IPS-15b (cell line): ENCODE data around the gene DAO.

Experiments
- H3K27me3 ChIP-seq: one replicate; pipeline ENCODE4 v1.6.1; 2013; ENCODE audit warnings: low read length; ENCODE audit not compliant: control insufficient read depth, insufficient read depth
- H3K36me3 ChIP-seq: one replicate; pipeline ENCODE4 v1.6.1; 2013; ENCODE audit warnings: low read length; ENCODE audit not compliant: control insufficient read depth, insufficient read depth
- H3K4me1 ChIP-seq: one replicate; pipeline ENCODE4 v1.6.1; 2013; ENCODE audit warnings: mild to moderate bottlenecking, low read length; ENCODE audit not compliant: control insufficient read depth, insufficient read depth
- H3K4me3 ChIP-seq: one replicate; pipeline ENCODE4 v1.5.1; 2013; ENCODE audit warnings: low read depth, low read length
- H3K9ac ChIP-seq: one replicate; pipeline ENCODE4 v1.6.1; 2013; ENCODE audit warnings: low read depth, mild to moderate bottlenecking, low read length
- H3K9me3 ChIP-seq: one replicate; pipeline ENCODE4 v1.6.1; 2013; ENCODE audit warnings: mild to moderate bottlenecking, low read length; ENCODE audit not compliant: control insufficient read depth, insufficient read depth

DAO gene

DNA sequence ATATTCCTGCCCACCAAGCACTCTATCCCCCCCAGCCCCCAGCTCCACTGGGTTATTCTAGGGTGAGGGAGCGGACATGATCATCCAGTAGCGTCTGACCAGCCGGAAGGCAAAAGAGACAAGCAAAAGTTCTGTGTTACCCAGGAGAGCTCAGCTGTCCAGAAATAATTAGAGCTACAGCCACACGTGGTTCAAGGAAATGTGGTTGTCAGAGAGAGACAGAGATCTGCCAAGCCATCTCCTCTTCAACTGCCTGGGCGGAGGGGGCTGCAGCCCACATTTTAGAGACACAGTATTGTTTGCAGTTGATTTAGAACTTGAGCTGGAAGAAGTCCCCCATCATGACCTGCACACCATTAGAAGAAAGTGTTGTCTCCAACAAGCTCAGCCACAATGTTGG, 30.4 kb downstream of the DAO start:
- Histone ChIP-seq H3K9me3 (no peaks in the 10 kb centered on the region), H3K4me3 (no peak overlapping the region), H3K27me3 (no peaks in the 10 kb centered on the region), H3K4me1 (no peaks in the 10 kb centered on the region), H3K36me3 (no peaks in the 10 kb centered on the region), H3K9ac (no peak overlapping the region)

DNA sequence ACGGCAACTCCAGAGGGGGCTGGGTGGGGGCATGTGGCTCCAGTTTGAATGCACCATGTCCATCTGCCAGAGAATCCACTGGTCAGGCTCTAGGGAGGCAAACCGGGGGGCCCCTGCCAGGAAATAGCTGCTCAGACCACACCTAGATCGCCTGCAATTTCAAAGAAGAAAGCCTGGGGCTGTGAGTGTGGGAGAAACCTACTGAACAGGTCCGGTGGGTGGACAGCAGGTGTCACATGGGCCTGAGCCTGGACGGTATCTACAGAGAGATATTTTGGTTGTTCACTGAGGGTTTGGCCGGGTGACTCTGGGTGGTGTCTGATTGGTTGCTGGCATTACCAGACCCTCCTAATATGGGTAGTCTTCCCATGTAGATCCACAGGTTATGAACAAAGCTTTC, 32.0 kb downstream of the DAO start:
- no peaks in the 10 kb centered on the region for H3K9me3 ChIP-seq
- H3K4me1 ChIP-seq, result no peaks in the 10 kb centered on the region
- no peaks in the 10 kb centered on the region for H3K27me3 ChIP-seq
- no peak overlapping the region for H3K9ac ChIP-seq
- H3K4me3 ChIP-seq, result no peak overlapping the region
- no peaks in the 10 kb centered on the region for H3K36me3 ChIP-seq

DNA sequence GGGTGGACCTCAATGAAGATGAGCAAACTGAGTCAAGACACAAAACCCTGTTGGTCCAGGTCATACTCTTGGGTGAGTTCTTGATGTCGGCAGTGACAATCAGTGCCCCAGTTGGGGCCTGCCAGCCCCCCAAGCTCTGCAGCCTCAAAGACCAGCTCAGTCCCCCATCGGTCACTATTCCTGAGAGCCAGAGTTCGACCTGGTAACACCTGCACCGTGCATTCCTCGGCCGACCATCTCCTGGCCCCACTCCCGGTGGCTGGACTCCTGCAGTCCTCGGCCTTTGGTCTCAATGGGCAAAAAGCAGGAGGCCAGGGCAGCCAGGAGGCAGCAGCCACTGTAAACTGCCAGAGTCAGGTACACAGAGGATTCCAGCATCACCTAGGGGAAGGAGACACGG, 32.5 kb downstream of the DAO start:
- H3K36me3 ChIP-seq, result no peaks in the 10 kb centered on the region
- no peaks in the 10 kb centered on the region for H3K9me3 ChIP-seq
- H3K4me1 ChIP-seq, result no peaks in the 10 kb centered on the region
- H3K27me3 ChIP-seq, result no peaks in the 10 kb centered on the region
- no peak overlapping the region for H3K9ac ChIP-seq
- no peak overlapping the region for H3K4me3 ChIP-seq

DNA sequence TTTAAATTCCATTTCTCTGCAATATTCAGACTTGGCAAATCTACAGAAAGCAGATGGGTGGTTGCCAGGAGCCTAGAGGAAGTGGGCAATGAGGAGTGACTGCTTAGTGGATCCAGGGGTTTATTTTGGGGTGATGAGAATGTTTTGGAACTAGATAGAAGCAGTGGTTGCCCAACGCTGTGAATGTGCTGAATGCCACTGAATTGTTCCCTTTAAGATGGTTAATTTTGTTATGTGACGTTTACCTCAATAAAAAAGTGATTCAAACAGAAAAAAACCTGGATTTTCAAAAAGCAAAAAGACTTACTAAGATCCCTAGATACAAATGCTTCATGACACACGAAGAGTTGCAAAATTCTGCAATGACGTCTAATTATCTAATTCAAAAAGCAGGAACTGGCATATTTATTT, 34.2 kb downstream of the DAO start:
- Histone ChIP-seq H3K4me3 (no peak overlapping the region), H3K27me3 (no peaks in the 10 kb centered on the region), H3K36me3 (no peaks in the 10 kb centered on the region), H3K9me3 (no peaks in the 10 kb centered on the region), H3K9ac (no peak overlapping the region), H3K4me1 (no peaks in the 10 kb centered on the region)

DNA sequence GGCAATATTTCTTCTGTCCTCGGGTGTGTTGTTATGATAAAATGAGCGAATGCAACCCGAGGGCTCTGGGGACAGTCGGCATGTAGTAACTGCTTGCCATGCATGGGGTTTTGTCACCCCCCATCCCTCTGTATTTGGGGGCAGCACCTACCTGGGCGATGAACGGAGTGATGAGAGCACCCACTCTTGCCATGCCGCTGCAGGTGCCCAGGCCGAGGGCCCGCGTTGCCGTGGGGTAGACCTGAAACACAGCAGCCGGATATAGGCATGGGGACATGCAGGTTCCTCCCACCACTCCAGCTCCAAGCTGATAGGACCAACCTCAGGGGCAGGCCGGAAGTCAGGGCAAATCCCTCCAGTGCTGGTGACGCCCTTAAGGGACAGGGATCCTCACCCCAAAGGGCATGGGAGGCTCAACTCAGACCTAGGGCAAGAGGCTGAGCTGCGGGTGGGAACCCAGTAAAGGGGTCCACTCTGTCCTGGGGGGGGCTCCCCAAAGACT, 35.8 kb downstream of the DAO start:
- Histone ChIP-seq H3K4me1 (no peaks in the 10 kb centered on the region), H3K9me3 (no peaks in the 10 kb centered on the region), H3K27me3 (no peaks in the 10 kb centered on the region), H3K4me3 (no peak overlapping the region), H3K9ac (no peak overlapping the region), H3K36me3 (no peaks in the 10 kb centered on the region)

DNA sequence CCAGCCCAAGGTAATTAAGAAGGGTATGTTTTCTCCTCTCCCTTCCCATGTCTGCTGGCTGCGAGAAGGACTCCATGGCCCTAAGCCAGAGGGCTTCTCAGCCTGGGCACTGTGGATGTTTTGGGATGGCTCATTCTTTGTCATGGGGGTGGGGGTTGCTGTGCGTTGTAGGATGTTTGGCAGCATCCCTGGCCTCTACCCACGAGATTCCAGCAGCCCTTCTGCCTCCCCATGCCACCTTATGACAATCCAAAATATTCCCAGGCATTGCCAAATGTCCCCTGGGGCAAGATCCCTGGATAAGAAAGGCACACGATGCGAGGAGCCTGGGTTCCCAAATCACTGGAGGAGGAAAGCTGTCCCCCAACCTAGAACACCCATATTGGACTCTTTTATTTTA, 36.4 kb downstream of the DAO start:
- Histone ChIP-seq H3K9ac (no peak overlapping the region), H3K4me1 (no peaks in the 10 kb centered on the region), H3K4me3 (no peak overlapping the region), H3K36me3 (no peaks in the 10 kb centered on the region), H3K9me3 (no peaks in the 10 kb centered on the region), H3K27me3 (no peaks in the 10 kb centered on the region)

DNA sequence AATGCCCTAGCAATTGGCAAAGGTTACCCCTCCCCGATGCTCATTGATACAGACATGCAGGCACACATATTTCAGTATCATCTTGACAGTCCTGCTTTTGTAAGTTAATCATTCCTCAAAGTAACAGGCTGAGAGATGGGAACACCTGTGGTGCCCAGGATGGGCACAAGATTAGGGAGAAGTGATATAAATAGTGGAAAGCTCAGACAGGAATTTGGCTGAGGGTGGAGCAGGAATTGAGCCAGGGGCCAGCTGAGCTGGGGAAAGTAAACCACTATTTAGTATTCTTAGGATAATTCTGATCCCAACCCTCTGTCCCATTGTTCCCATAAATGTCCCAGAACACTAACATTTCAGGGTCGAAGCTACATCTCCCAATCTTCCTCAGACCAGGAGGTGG, 38.3 kb downstream of the DAO start:
- H3K27me3 ChIP-seq, result no peaks in the 10 kb centered on the region
- no peak overlapping the region for H3K4me3 ChIP-seq

DNA sequence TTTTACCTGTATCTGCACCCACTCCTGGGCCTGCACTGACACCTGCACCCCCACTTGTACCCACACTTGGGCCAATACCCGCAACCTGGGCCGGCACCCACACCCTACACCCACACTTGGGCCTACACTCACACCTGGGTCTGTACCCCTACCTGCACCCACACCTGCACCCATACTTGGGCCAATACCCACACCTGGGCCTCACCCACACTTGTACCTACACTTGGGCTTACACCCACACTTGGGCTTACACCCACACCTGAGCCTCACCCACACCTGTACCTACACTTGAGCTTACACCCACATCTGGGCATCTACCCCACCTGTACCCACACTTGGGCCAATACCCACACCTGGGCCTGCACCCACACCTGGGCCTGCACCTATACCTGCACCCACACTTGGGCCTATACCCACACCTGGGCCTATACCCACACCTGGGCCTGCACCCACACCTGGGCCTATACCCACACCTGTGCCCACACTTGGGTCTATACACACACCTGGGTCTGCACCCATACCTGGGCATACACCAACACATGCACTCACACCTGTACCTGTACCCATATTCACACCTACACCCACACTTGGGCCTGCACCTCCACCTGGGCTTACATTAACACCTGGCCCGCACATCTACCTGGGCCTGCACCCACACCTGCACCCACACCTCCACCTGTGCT, 39.2 kb downstream of the DAO start:
- no peaks in the 10 kb centered on the region for H3K4me1 ChIP-seq
- no peaks in the 10 kb centered on the region for H3K9me3 ChIP-seq
- H3K4me3 ChIP-seq, result no peak overlapping the region
- H3K27me3 ChIP-seq, result no peaks in the 10 kb centered on the region
- H3K36me3 ChIP-seq, result no peaks in the 10 kb centered on the region
- H3K9ac ChIP-seq, result no peak overlapping the region

More for the DNA sequence above, 38.3 kb downstream of the DAO start:
- Histone ChIP-seq H3K9me3 (no peaks in the 10 kb centered on the region), H3K36me3 (no peaks in the 10 kb centered on the region), H3K4me1 (no peaks in the 10 kb centered on the region), H3K9ac (no peak overlapping the region)

DNA sequence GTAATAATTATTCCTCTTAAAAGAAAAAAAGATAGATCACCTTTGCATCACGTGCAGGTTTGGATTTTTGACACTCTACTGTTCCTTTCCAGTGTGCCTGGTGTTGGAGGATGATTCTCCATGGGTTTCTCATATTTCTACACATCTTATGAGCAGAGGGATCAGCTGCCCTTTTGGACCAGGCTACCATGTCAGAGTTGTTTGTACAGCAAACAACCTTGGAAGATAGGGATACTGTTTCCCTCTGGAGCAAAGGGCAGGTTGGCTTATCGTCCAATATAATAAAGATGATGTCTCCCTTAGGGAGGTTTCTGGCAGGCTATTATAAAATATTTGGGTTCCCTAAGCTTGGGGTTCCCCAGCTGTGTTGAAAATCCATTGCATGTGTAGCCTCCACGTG, 42.1 kb downstream of the DAO start:
- H3K9me3 ChIP-seq, result no peaks in the 10 kb centered on the region
- no peaks in the 10 kb centered on the region for H3K4me1 ChIP-seq
- no peaks in the 10 kb centered on the region for H3K36me3 ChIP-seq
- H3K9ac ChIP-seq, result no peak overlapping the region
- no peak overlapping the region for H3K4me3 ChIP-seq
- no peaks in the 10 kb centered on the region for H3K27me3 ChIP-seq

DNA sequence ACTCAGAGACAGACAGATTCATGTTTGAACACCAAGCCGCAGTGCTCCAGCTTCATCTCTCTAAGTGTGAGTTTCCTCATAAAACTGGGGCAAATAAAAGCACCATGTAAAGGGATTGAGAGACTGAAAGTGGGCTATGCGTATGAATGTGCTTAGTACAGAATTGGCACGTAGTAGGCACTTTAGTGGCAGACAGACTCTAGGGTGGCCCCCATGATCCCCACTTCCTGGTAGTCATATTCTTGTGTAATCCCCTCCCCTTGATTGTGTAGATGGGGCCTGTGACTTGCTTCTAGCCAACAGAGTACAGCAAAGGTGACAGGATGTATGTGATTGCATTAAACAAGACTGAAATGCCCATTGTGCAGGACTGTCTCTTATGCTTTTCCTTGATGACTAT, 43.0 kb downstream of the DAO start:
- Histone ChIP-seq H3K9ac (no peak overlapping the region), H3K36me3 (no peaks in the 10 kb centered on the region), H3K9me3 (no peaks in the 10 kb centered on the region), H3K27me3 (no peaks in the 10 kb centered on the region), H3K4me3 (no peak overlapping the region), H3K4me1 (no peaks in the 10 kb centered on the region)

DNA sequence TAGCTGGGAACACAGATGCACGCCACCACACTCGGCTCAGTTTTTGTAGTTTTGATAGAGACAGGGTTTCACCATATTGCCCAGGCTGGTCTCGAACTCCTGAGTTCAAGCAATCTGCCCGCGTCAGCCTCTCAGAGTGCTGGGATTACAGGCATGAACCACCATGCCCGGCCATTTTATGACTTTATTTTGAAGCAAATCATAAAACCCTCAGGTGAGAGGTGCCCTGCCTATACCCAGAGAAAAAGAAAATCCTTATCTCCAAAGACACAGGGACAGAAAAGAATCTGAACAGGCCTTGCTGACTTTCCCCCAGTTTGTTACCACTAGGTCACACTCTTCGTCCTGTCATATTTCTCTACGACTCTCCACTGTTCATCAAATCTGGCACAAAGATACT, 48.8 kb downstream of the DAO start:
- no peaks in the 10 kb centered on the region for H3K9me3 ChIP-seq
- no peaks in the 10 kb centered on the region for H3K36me3 ChIP-seq
- H3K4me1 ChIP-seq, result no peaks in the 10 kb centered on the region
- H3K4me3 ChIP-seq, result no peak overlapping the region
- no peaks in the 10 kb centered on the region for H3K27me3 ChIP-seq
- no peak overlapping the region for H3K9ac ChIP-seq

DNA sequence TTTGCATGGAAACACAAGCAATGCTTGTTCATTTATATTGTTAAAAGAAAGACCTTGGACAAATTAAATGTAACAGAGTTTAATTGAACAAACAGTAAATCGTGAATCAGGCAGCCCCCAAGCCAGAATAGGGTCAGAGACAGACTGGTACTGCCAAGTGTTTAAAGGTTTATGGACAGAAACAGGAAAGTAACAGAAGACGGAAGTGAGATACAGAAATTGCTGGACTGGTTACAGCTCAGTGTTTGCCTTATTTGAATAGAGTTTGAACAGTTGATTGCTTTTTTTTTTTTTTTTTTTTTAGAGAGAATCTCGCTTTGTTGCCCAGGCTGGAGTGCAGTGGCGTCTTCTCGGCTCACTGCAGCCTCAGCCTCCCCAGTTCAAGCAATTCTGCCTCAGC, 50.3 kb downstream of the DAO start:
- Histone ChIP-seq H3K4me3 (no peak overlapping the region), H3K9ac (no peak overlapping the region), H3K4me1 (no peaks in the 10 kb centered on the region), H3K27me3 (no peaks in the 10 kb centered on the region), H3K9me3 (no peaks in the 10 kb centered on the region), H3K36me3 (no peaks in the 10 kb centered on the region)
